Activated CD4-positive, alpha-beta memory T cell treated with anti-CD3 and anti-CD28 coated beads for 36 hours (primary cell): ENCODE data around the gene CAPZA1. TPM values are rescaled to one million over a fixed set of nuclear protein-coding genes. Genes with fewer than 3 reads are reported as not detected.

ENCODE experiments used
- CTCF ChIA-PET: fragments of 350-600 bp; sonication (Branson Sonifier 250); formaldehyde crosslinking; loops from one replicate; lab custom pipeline; 2021; ENCODE audit warnings: antibody characterized with exemption, inconsistent platforms; lab: Charles Lee
- POLR2A ChIA-PET: fragments of 350-600 bp; sonication (Branson Sonifier 250); formaldehyde crosslinking; loops from one replicate; lab custom pipeline; 2021; ENCODE audit warnings: antibody characterized with exemption; lab: Charles Lee
- DNase-seq: peaks from one replicate; pipeline ENCODE4 v3.0.0-alpha.2; 2020
- H3K27ac Mint-ChIP-seq: one replicate; pipeline ENCODE4 v1.8.0; 2021; ENCODE audit warnings: mixed read lengths
- H3K27me3 Mint-ChIP-seq: one replicate; pipeline ENCODE4 v1.8.0; 2021; ENCODE audit warnings: mixed read lengths
- H3K36me3 Mint-ChIP-seq: one replicate; pipeline ENCODE4 v1.8.0; 2021; ENCODE audit warnings: mixed read lengths
- H3K4me1 Mint-ChIP-seq: one replicate; pipeline ENCODE4 v1.8.0; 2021; ENCODE audit warnings: low read depth, mixed read lengths
- H3K4me3 Mint-ChIP-seq: one replicate; pipeline ENCODE4 v1.8.0; 2021; ENCODE audit warnings: mild to moderate bottlenecking, mixed read lengths
- H3K9me3 Mint-ChIP-seq: one replicate; pipeline ENCODE4 v1.8.0; 2021; ENCODE audit warnings: mixed read lengths
- intact Hi-C: fragments of 100-400 bp; cut with micrococcal nuclease; formaldehyde crosslinking; loops from one replicate; pipeline ENCODE4 v1.15.1; 2023
- total RNA-seq, 2 experiments: library from RNA; stranded (reverse); gene quantifications; one replicate each; pipeline ENCODE4 v1.2.3, GENCODE V29; 2021

Gene CAPZA1
- total RNA-seq, 2 experiments from 2014 or later, result 261 to 274 TPM

DNA sequence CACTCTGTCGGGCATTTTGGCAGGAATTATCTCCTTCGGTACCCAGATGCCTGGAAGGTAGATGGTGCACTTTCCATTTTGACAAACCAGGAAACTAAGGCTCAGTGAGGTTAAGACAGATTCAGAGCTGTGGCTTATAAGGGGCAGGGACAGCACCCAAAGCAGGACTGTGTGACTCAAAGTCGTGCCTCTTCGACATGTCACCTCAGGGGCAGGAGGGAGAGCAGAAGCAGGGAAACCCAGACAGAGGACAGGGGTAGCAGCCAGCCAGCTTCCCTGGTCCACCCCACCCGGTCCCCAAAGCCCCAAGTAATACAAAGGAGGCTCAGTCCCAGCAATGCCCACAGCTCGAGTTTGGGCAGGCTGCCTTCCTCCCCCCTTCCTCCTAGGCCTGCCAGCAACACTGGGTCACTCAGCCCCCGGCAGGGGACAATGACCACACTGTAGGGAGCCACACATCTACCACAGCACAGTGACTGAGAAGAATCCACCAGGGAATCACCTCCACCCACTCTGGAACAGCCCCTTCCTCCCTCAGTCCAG is 84.8 kb downstream of the CAPZA1 start:
- Mint-ChIP-seq H3K27me3 (peaks cover 3% of the 10 kb centered on the region), H3K27ac (peak overlapping the region; percentile 79), H3K36me3 (peaks cover 10% of the 10 kb centered on the region), H3K9me3 (no peaks in the 10 kb centered on the region), H3K4me1 (peaks cover 58% of the 10 kb centered on the region), H3K4me3 (peak overlapping the region; percentile 65)
- CTCF ChIA-PET, result interaction anchor here (0.7 to 2.7 kb wide), 8 partner anchors 11 to 610 kb away, joined by 3 to 19 read pairs (median 6); partner anchors contain the start of genes MOV10 and PPM1J
- intact Hi-C loops, result loop anchor here (2.0 kb wide), 3 partner anchors 30 to 238 kb away; partner anchors contain the start of gene MOV10
- DNase-seq, result peak; percentile 72
- POLR2A ChIA-PET, result interaction anchor here (1.0 to 2.1 kb wide), 6 partner anchors 11 to 310 kb away, joined by 3 to 11 read pairs (median 6); partner anchors contain the start of genes MOV10, PPM1J, SLC16A1 and ST7L

GRCh38 chr1:112704934-112705627 is 85.4 kb downstream of the CAPZA1 start:
- peak overlapping the region; percentile 79 for H3K27ac Mint-ChIP-seq
- ChIA-PET POLR2A (interaction anchor here (1.0 to 2.1 kb wide), 6 partner anchors 10 to 311 kb away, joined by 3 to 11 read pairs (median 6); partner anchors contain the start of genes MOV10, PPM1J, SLC16A1 and ST7L), CTCF (interaction anchor here (1.3 to 2.7 kb wide), 6 partner anchors 10 to 314 kb away, joined by 5 to 19 read pairs (median 7); partner anchors contain the start of genes MOV10 and PPM1J)
- DNase-seq, result peak; percentile 81
- H3K4me3 Mint-ChIP-seq, result peak overlapping the region; percentile 65
- peaks cover 58% of the 10 kb centered on the region for H3K4me1 Mint-ChIP-seq
- intact Hi-C loops, result loop anchor here (1.0 to 2.0 kb wide), 5 partner anchors 10 to 238 kb away; partner anchors contain the start of genes MOV10 and PPM1J
- peaks cover 5% of the 10 kb centered on the region for H3K36me3 Mint-ChIP-seq
- peaks cover 3% of the 10 kb centered on the region for H3K27me3 Mint-ChIP-seq
- H3K9me3 Mint-ChIP-seq, result no peaks in the 10 kb centered on the region

GRCh38 chr1:112706505-112707220 is 87.0 kb downstream of the CAPZA1 start, which contains the start of gene RHOC:
RHOC (minus strand) TSS chr1:112707127; CDS start chr1:112703799, 3,328 bp downstream.
- Mint-ChIP-seq H3K4me3 (peak within 1 kb of the TSS; percentile 65), H3K4me1 (peaks cover 43% of the 10 kb centered on the region), H3K9me3 (no peaks in the 10 kb centered on the region), H3K27ac (no peak within 1 kb of the TSS), H3K27me3 (peaks cover 3% of the 10 kb centered on the region), H3K36me3 (peaks cover 3% of the 10 kb centered on the region)
- DNase-seq, result peak; percentile 56
- intact Hi-C loops, result loop anchor here (1.0 kb wide), 2 partner anchors 204 to 316 kb away; no protein-coding TSS in a partner anchor
- ChIA-PET CTCF (interaction anchor here (1.1 to 4.9 kb wide), 4 partner anchors 9 to 315 kb away, joined by 4 to 68 read pairs (median 24); partner anchors contain the start of genes MOV10 and PPM1J), POLR2A (interaction anchor here (0.6 kb wide), 1 partner anchor 32 kb away, joined by 3 read pairs; the partner anchor contains the start of gene MOV10)

GRCh38 chr1:112707221-112708001 is 87.8 kb downstream of the CAPZA1 start:
- peaks cover 35% of the 10 kb centered on the region for H3K4me1 Mint-ChIP-seq
- intact Hi-C loops, result loop anchor here (1.0 kb wide), 2 partner anchors 205 to 317 kb away; no protein-coding TSS in a partner anchor
- ChIA-PET CTCF (interaction anchor here (0.6 to 4.9 kb wide), 20 partner anchors 8 to 365 kb away, joined by 3 to 68 read pairs (median 5); partner anchors contain the start of genes CAPZA1, LRIG2, MOV10 and PPM1J), POLR2A (interaction anchor here (0.6 to 1.4 kb wide), 3 partner anchors 33 to 90 kb away, joined by 3 to 5 read pairs (median 3); partner anchors contain the start of gene MOV10)
- no peaks in the 10 kb centered on the region for H3K36me3 Mint-ChIP-seq
- peaks cover 3% of the 10 kb centered on the region for H3K27me3 Mint-ChIP-seq
- H3K9me3 Mint-ChIP-seq, result no peaks in the 10 kb centered on the region
- H3K4me3 Mint-ChIP-seq, result peak overlapping the region; percentile 60
- no peak overlapping the region for H3K27ac Mint-ChIP-seq
- DNase-seq, result peak; percentile 83

DNA sequence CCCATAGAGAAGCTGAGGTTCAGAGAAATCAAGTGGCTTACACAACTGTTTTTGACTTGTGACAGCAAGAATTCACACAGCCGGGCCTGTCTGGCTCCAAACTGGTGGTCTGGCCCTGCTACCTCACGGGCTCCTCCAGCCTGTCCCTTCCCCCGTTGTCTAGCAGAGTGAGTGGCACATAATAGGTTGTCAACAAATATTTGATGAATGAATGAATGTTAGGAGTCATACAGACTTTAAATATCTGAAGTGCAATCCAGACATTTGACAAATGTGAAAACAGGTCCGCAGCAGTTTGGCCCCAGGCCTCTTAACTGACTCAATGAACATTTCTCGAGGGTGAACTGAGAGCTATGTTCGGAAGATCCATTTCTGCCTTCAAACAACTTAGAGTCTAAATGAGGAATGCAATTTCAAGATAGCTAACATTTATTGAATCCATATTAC is 88.4 kb downstream of the CAPZA1 start:
- ChIA-PET CTCF (interaction anchor here (0.6 to 4.9 kb wide), 20 partner anchors 9 to 365 kb away, joined by 3 to 68 read pairs (median 5); partner anchors contain the start of genes CAPZA1, LRIG2, MOV10 and ST7L), POLR2A (interaction anchor here (0.6 to 1.4 kb wide), 2 partner anchors 36 to 90 kb away, joined by 3 to 5 read pairs; no protein-coding TSS in a partner anchor)
- Mint-ChIP-seq H3K27ac (no peak overlapping the region), H3K27me3 (peaks cover 3% of the 10 kb centered on the region), H3K9me3 (no peaks in the 10 kb centered on the region), H3K4me1 (peaks cover 34% of the 10 kb centered on the region), H3K4me3 (peak overlapping the region; percentile 60), H3K36me3 (no peaks in the 10 kb centered on the region)
- intact Hi-C loops, result no loop called here
- no peak for DNase-seq

DNA sequence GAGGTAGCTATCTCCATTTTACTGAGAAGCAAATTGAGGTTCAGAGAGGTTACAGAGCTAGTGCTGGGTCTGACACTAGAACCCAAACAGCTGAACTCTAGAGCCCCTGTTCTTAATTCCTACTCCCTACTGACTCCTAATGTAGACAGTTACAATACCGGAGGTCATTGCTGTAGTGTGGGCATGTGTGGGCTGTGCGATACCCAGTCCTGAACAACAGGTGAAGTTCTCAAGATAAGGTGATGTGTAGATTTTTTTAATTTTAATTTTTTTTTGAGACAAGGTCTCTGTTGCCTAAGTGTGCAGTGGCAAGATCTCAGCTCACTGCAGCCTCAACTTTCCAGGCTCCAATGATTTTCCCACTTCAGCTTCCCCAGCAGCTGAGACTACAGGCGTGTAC is 88.9 kb downstream of the CAPZA1 start:
- Mint-ChIP-seq H3K27ac (no peak overlapping the region), H3K4me3 (no peak overlapping the region), H3K4me1 (peaks cover 34% of the 10 kb centered on the region), H3K36me3 (no peaks in the 10 kb centered on the region), H3K9me3 (no peaks in the 10 kb centered on the region), H3K27me3 (peaks cover 3% of the 10 kb centered on the region)
- DNase-seq, result no peak
- POLR2A ChIA-PET, result interaction anchor here (1.4 to 1.5 kb wide), 2 partner anchors 36 to 90 kb away, joined by 5 read pairs; partner anchors contain the start of gene ST7L
- CTCF ChIA-PET, result interaction anchor here (0.6 to 4.9 kb wide), 16 partner anchors 8 to 364 kb away, joined by 3 to 68 read pairs (median 5); partner anchors contain the start of gene LRIG2
- intact Hi-C loops, result no loop called here

- H3K27me3 Mint-ChIP-seq, result peaks cover 10% of the 10 kb centered on the region
- ChIA-PET CTCF (interaction anchor here (0.7 to 4.9 kb wide), 9 partner anchors 9 to 363 kb away, joined by 3 to 68 read pairs (median 4); partner anchors contain the start of gene LRIG2), POLR2A (interaction anchor here (1.5 kb wide), 1 partner anchor 92 kb away, joined by 5 read pairs; the partner anchor contains the start of gene ST7L)
- no peaks in the 10 kb centered on the region for H3K36me3 Mint-ChIP-seq
- peaks cover 24% of the 10 kb centered on the region for H3K4me1 Mint-ChIP-seq
- no peaks in the 10 kb centered on the region for H3K9me3 Mint-ChIP-seq
- H3K4me3 Mint-ChIP-seq, result no peak overlapping the region
- no peak for DNase-seq
- H3K27ac Mint-ChIP-seq, result no peak overlapping the region
- intact Hi-C loops, result loop anchor here (10.0 kb wide), 1 partner anchor 335 kb away; no protein-coding TSS in a partner anchor
Measured at GRCh38 chr1:112710159-112710558, 90.5 kb downstream of the CAPZA1 start.

- Mint-ChIP-seq H3K4me1 (peaks cover 20% of the 10 kb centered on the region), H3K27me3 (peaks cover 10% of the 10 kb centered on the region), H3K36me3 (no peaks in the 10 kb centered on the region), H3K9me3 (no peaks in the 10 kb centered on the region), H3K4me3 (no peak overlapping the region), H3K27ac (no peak overlapping the region)
- intact Hi-C loops, result loop anchor here (10.0 kb wide), 1 partner anchor 334 kb away; no protein-coding TSS in a partner anchor
- CTCF ChIA-PET, result interaction anchor here (0.7 to 4.9 kb wide), 8 partner anchors 8 to 341 kb away, joined by 3 to 68 read pairs (median 4); a partner anchor contains a TSS
- POLR2A ChIA-PET, result interaction anchor here (1.1 kb wide), 1 partner anchor 36 kb away, joined by 3 read pairs; the partner anchor contains the start of gene MOV10
- no peak for DNase-seq
Measured at GRCh38 chr1:112710586-112710985, 91.0 kb downstream of the CAPZA1 start.

DNA sequence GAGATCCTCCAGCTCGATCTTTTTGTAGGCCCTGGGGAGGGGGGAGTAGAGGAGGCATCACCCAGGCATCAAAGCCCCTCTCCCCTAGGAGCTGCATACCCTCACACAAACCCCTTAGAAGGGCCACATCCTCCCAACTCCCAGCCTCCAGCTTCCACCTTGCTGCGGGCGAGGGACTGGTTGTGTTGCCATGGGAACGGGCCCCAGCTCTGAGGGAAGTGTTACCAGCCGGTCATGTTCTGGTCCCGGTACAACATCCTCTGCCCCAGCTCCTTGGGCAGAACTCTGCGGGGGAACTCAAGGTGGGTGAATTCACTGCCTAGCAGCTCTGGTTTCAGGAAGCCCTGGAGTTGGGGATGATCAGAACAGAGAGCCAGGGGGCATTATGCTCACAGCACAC is 91.4 kb downstream of the CAPZA1 start:
- H3K27ac Mint-ChIP-seq, result no peak overlapping the region
- no peaks in the 10 kb centered on the region for H3K9me3 Mint-ChIP-seq
- no peaks in the 10 kb centered on the region for H3K36me3 Mint-ChIP-seq
- H3K4me3 Mint-ChIP-seq, result no peak overlapping the region
- intact Hi-C loops, result loop anchor here (10.0 kb wide), 1 partner anchor 334 kb away; no protein-coding TSS in a partner anchor
- no peak for DNase-seq
- POLR2A ChIA-PET, result interaction anchor here (0.6 to 1.1 kb wide), 2 partner anchors 36 to 1196 kb away, joined by 3 read pairs; partner anchors contain the start of gene MOV10
- H3K27me3 Mint-ChIP-seq, result peaks cover 10% of the 10 kb centered on the region
- CTCF ChIA-PET, result interaction anchor here (0.7 to 4.9 kb wide), 4 partner anchors 8 to 319 kb away, joined by 3 to 68 read pairs (median 4); a partner anchor contains a TSS
- H3K4me1 Mint-ChIP-seq, result peaks cover 19% of the 10 kb centered on the region

DNA sequence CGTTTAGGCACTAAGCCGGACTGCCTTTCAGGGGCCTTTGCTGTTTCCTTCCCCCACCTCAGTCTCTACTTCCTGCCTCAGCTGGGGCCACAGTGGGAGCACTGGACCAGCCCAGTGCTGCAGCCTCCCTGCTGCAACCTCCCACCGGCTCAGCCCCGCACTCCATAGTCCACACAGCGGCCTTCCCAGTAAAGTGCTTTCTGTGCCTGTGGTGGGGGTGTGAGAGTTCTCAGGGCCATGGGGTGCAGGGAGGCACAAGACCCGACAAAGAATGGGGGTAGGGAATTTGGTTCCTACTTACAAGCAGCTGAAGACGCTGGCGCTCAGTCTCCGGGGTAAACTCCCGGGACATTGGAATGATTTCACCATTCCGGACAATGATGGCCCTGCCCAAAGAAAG is 92.0 kb downstream of the CAPZA1 start:
- no peak overlapping the region for H3K4me3 Mint-ChIP-seq
- CTCF ChIA-PET, result no interaction called here
- H3K4me1 Mint-ChIP-seq, result peaks cover 19% of the 10 kb centered on the region
- peaks cover 10% of the 10 kb centered on the region for H3K27me3 Mint-ChIP-seq
- no peaks in the 10 kb centered on the region for H3K9me3 Mint-ChIP-seq
- no peak for DNase-seq
- intact Hi-C loops, result loop anchor here (10.0 kb wide), 1 partner anchor 333 kb away; no protein-coding TSS in a partner anchor
- no peaks in the 10 kb centered on the region for H3K36me3 Mint-ChIP-seq
- POLR2A ChIA-PET, result interaction anchor here (0.6 to 1.1 kb wide), 2 partner anchors 37 to 1195 kb away, joined by 3 read pairs; partner anchors contain the start of gene MOV10
- H3K27ac Mint-ChIP-seq, result no peak overlapping the region
